Raji (cell line): Measurements from ENCODE around the gene MED16.

Experiments
- POLR2A ChIP-seq: IDR thresholded peaks from 2 replicates; pipeline ENCODE4 v1.6.1; 2011; ENCODE audit warnings: low read depth, low read length, control low read depth; ENCODE audit not compliant: insufficient read depth

Gene MED16

GRCh38 chr19:920051-920864 lies 27.3 kb upstream of the MED16 start:
- TF ChIP-seq POLR2A = no peak

- no peak for TF ChIP-seq POLR2A
Measured at GRCh38 chr19:919199-920050, 26.4 kb upstream of the MED16 start.

DNA sequence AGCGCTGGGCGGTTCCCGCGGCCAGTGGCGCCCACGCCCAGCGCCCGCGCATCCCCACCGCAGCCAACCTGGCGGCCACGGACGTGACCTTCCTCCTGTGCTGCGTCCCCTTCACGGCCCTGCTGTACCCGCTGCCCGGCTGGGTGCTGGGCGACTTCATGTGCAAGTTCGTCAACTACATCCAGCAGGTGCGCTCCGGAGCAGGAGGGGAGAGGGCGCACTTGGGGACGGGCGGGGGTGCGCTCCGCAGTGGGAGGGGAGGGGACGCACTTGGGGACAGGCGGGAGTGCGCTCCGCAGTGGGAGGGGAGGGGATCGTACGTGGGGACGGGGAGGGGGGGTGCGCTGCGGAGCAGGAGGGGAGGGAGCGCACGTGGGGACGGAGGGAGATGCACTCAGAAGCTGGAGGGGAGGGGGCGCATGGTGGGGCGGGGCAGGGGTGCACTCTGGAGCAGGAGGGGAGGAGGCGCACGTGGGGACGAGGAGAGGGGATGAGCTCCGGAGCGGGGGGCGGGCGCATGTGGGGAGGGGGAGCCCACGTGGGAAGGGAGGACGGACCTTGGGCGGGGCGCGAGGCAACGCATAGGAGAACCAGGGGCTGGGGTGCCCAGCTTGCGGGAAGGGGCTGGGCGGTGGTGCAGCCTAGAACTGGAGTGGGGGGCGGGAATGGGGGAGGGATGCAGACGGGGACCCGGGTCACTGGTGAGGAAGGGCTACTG lies 25.7 kb upstream of the MED16 start:
- no peak for TF ChIP-seq POLR2A

- TF ChIP-seq POLR2A = no peak
Measured at GRCh38 chr19:918152-918437, 25.1 kb upstream of the MED16 start.

DNA sequence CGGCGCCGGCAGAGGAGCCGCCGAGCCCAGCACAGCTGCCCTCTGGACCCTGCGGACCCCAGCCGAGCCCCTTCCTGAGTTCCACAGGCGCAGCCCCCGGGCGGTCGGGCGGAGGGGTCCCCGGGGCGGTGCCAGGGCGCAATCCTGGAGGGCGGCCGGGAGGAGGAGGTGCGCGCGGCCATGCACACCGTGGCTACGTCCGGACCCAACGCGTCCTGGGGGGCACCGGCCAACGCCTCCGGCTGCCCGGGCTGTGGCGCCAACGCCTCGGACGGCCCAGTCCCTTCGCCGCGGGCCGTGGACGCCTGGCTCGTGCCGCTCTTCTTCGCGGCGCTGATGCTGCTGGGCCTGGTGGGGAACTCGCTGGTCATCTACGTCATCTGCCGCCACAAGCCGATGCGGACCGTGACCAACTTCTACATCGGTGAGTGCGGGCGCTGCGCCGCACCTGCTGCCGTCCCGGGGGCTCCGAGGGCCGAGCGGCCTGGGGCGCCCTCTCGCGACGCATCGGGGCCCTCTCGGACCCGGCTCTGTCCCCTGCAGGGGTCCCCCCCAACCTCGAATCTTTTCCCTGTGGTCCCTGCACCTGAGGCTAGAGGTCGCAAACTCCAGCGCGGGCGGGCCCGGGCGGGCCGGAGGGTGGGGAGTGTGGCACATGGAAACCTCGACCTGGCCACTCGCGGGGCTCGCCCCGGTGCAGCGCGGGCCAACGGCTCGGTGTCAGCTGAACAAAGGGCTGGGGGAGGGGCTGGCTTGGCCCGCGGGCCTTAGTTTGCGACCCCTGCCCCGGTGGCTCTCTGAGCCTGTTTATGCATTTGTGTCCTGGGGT lies 24.6 kb upstream of the MED16 start, which contains the start of gene KISS1R:
TSS of gene KISS1R (plus strand) at position 11 of the 829 bp plus-strand sequence. CDS start at position 181, 170 bp downstream.
- no peak for TF ChIP-seq POLR2A

DNA sequence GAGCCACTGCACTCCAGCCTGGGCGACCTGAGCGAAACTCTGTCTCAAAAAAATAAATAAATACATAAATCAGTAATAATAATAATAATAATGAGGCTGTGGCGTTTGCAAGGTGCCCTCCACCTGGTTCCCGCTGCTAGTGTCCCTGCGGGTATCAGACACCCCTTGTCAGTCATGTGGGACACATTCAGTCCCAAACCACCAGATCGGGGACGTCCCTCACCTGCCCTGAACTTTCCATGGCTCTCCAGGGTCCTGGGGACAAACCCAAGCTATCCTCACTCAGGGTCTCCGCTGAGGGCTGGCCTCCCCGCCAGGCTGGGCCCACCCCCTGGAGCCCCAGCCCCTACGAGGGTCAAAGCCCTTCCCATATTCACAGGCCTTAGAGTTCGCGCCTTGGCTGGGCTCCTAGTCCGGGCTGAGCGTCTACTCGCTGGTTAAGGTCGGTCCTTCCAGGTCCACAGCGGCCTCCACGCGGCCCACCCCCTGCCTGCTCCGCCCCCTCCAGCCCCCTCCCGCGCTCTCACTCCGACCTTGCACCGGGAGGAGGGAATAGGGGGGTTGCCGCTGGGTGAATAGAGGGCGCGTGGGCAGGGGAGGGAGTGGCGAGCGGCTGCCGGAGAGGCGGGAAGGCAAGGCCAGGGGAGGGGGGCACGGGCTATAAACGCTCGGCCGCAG lies 23.8 kb upstream of the MED16 start:
- TF ChIP-seq POLR2A = no peak

- TF ChIP-seq POLR2A = peak; percentile 47
Measured at GRCh38 chr19:913080-913748, 20.2 kb upstream of the MED16 start, which contains the start of gene R3HDM4. TSS of gene R3HDM4 (minus strand) at chr19:913219. CDS start at chr19:913157, 62 bp downstream.

GRCh38 chr19:912181-913079 lies 19.4 kb upstream of the MED16 start:
- no peak for TF ChIP-seq POLR2A

DNA sequence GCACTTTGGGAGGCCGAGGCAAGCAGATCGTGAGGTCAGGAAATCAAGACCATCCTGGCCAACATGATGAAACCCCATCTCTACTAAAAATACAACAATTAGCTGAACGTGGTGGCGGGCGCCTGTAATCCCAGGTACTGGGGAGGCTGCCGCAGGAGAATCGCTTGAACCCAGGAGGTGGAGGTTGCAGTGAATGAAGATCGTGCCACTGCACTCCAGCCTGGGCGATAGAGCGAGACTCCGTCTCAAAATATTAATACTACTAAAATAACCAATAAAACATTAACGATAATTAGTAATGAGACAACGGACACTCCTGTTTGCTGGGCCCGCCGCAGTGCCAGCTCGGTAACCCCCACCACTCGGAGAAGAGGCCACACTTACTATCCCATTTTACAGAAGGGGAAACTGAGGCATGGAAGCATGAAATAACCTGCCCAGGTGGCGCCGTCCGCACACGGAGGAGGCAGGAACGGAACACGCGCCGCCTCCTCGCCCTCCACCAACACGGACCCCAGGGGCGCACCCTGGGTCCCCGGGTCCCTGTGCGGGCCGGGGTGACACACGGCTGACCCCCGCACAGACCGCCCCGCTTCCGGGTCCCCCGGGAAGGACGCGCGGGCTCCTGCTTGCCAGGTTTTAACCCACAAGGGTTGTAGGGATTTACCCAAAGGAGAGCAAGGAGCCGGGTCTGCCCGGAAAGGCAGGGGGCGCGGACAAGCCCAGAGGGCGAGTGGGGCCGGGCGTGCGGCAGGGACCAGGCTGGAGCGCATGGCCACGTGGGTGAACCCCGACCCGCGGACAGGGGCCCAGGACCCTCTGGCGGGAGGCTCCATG lies 18.4 kb upstream of the MED16 start:
- TF ChIP-seq POLR2A = no peak

DNA sequence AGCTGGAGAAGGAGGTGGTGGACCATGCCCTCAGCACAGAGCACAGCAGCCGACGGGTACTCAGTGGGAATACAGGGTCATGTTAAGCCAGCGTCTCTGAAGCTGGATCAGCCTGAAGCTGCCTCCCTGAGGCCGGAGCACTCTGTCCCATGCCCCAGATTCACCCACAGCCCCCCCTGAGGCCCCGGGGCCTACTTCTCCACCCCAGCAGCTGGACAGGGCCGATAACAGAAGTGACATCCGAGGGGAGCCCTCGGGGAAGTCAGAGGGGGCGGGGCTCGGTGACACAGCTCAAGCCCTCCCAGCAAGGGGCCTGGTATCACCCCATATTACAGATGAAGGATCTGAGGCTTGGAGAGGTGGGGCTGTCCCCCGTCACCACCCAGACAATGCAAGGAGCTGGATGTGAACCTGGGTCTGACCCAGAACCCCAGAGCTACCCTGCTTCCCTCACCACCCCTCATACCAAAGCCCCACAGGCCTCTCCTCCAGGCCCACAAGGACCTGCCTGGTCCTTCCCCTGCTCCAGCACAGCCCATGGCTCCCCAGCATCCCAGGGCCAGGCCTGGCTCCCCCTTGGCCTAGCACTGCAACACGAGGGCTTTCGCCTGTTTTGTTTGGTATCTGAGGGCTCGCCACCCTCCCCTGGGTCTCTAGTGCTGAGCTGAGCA lies 14.3 kb upstream of the MED16 start:
- TF ChIP-seq POLR2A = no peak

- TF ChIP-seq POLR2A = no peak
Measured at GRCh38 chr19:906480-906879, 13.5 kb upstream of the MED16 start.

- TF ChIP-seq POLR2A = no peak
Measured at GRCh38 chr19:904545-904944, 11.6 kb upstream of the MED16 start.
